ENCODE results near the gene ACOT9.
A peak's percentile ranks its signal among the peaks of the same experiment; 100 is the strongest.
"Not testable (repeated sequence)": the region's sequence is repeated elsewhere in the genome, so short reads cannot be mapped to it uniquely, and the experiment has no call there.

The ACOT9 gene

GRCh38 chrX:23742697-23743622 lies at the start of gene ACOT9:
TSS of gene ACOT9 (minus strand) at chrX:23743276. CDS start at chrX:23743144, 132 bp downstream.
- DNase-seq, result peak; percentile 64

- DNase-seq, result no peak
Measured at GRCh38 chrX:23790155-23790497, 47.0 kb upstream of the ACOT9 start.

DNA sequence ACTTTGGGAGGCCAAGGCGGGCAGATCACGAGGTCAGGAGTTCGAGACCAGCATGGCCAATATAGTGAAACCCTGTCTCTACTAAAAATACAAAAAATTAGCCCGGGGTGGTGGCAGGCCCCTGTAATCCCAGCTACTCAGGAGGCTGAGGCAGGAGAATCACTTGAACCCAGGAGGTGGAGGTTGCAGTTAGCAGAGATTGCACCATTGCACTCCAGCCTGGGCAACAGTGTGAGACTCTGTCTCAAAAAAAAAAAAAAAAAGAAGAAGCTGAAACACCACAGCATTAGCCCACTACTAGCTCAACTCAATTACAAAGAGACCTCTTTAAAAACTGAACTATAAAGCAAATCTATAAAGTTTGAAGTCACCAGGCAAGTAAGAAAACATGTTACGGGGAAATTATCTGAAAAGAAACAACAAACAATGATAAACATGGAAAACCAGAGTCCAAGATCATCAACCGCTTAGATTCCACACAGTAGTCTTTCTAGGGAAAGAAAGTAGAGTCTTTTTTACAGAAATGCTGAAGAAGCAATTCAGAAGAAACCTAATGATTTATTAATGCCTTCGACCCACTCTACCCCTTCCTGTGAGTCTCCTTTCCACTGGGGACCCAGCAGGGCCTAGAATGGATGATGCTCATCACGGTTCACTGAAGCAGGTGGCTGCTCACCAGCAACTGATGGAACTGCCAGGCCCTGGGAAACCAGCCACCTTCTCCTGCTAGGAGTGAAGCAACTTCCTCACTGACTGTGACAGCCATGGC lies 46.5 kb upstream of the ACOT9 start:
- no peak for DNase-seq

- no peak for DNase-seq
Measured at GRCh38 chrX:23788946-23789345, 45.9 kb upstream of the ACOT9 start.

- no peak for DNase-seq
Measured at GRCh38 chrX:23788521-23788920, 45.4 kb upstream of the ACOT9 start.

DNA sequence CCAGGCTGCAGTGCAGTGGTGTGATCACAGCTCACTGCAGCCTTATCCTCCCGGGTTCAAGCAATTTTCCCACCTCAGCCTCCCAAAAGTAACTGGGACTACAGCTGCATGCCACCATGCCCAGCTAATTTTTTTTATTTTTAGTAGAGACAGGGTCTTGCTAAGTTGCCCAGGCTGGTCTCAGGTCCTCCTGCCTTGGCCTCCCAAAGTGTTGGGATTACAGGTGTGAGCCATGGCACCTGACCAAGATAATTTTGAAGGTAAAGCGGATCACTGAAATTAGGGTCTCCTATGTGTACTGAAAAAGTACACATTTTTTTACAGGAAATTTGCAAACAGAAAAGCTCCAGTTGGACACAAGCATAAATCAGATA lies 44.7 kb upstream of the ACOT9 start:
- no peak for DNase-seq

GRCh38 chrX:23786268-23786815 lies 43.3 kb upstream of the ACOT9 start:
- DNase-seq, result no peak

DNA sequence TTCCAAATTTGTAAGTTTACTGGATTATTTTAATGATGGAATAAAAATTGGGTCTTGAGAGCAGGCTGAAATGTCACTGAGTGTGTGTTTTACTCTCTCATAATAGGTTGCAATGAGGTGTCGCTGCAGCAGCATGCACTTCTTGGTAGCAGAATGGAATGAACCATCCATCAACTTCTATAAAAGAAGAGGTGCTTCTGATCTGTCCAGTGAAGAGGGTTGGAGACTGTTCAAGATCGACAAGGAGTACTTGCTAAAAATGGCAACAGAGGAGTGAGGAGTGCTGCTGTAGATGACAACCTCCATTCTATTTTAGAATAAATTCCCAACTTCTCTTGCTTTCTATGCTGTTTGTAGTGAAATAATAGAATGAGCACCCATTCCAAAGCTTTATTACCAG lies 42.5 kb upstream of the ACOT9 start:
- no peak for DNase-seq

GRCh38 chrX:23784470-23785331 lies 41.6 kb upstream of the ACOT9 start:
- no peak for DNase-seq

GRCh38 chrX:23783589-23784469 lies 40.8 kb upstream of the ACOT9 start:
- no peak for DNase-seq

- peak; percentile 88 for DNase-seq
Measured at GRCh38 chrX:23782863-23783588, 40.0 kb upstream of the ACOT9 start, which contains the start of gene SAT1. TSS of gene SAT1 (plus strand) at chrX:23783173. CDS start at chrX:23783352, 179 bp downstream.

DNA sequence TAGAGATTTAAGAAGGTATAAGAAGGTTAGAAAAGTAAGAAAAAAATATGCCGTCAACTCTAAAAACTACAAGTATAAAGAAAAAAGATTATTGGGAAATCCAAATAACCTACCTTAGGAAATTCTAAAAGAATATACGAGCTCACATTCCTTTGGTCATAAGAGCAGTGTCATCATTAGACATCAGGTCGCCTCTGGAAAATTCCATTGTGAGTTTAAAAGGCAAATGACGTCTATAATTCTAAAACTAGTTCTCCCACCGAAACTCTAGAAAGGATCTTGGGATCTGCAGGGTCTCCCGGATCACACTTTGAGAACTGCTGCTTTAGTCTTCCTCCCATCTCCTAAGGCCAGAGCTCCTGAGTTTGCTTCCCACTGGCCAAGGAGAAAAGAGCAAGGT lies 39.4 kb upstream of the ACOT9 start:
- no peak for DNase-seq

DNA sequence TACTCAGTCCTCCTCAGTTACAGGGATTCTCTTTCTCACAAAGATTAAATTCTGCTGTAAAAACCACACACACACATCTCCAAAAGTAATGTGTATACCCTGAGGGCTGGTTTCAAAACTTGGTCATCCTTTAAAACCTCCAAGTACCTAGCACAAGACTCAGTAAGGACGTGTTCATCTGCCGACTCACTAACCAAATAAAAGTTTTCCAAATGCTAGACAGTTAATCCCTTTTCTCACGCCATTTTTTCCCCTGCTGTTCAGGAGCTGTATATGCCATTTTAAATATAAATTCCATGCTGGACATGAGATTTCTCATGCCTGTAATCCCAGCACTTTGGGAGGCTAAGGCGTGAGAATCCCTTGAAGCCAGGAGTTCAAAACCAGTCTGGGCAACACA lies 35.9 kb upstream of the ACOT9 start:
- no peak for DNase-seq

GRCh38 chrX:23776363-23776762 lies 33.3 kb upstream of the ACOT9 start:
- no peak for DNase-seq

DNA sequence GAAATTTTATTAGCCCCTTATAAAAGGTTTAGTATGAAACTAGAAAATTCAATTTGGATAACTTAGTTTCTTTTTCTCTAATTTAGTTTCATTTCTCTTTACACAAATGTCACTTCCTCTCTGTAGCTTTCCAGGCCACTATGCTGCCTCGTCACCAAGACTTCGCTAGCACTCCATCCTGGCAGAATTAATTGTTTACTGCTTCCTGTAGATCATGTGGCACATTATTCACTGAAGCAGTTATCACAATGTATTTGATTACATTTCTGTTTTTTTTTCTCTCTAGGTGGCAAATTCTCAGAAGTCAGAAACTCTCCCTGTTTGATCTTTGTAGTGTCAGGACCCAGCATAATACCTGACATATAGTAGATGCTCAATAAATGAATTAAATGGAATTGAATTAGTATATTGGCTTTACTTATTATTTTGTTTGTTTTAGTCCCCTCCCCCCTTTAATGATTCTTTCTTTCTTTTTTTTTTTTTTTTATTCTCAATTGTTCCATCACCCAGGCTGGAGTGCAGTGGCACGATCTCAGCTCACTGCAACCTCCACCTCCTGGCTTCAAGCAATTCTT lies 30.6 kb upstream of the ACOT9 start:
- peak; percentile 10 for DNase-seq

GRCh38 chrX:23771086-23771485 lies 28.0 kb upstream of the ACOT9 start:
- DNase-seq, result not testable (repeated sequence)

- DNase-seq, result no peak
Measured at GRCh38 chrX:23770142-23770541, 27.1 kb upstream of the ACOT9 start.

GRCh38 chrX:23766650-23767551 lies 23.8 kb upstream of the ACOT9 start:
- no peak for DNase-seq

DNA sequence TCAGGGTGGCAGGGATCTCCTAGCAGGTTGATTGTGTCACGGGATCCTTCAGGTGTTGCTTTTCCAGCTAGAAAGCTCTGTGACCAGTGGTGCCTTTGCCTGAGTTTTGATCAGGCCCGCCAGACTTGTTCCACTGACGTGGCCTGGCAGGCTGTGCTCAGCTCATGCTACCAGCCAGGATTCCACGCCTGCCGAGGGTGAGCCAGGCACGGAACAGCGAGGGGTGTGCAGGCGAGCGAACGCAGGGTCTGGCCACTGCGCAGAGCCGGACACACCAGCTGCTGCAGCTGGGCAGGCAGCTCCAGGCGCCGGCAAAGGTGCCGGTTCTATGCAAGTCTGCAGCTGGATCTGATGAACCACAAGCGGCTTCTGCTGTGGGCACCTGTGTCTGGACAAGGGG lies 22.8 kb upstream of the ACOT9 start:
- no peak for DNase-seq

GRCh38 chrX:23765449-23765848 lies 22.4 kb upstream of the ACOT9 start:
- DNase-seq, result no peak
